SH-SY5Y (cell line): ENCODE results near the gene ZNF764.

Experiments
- GATA2 ChIP-seq: IDR thresholded peaks from 2 replicates; pipeline ENCODE4 v1.6.1; 2011; ENCODE audit warnings: mild to moderate bottlenecking, low read depth, low read length
- GATA3 ChIP-seq: IDR thresholded peaks from 2 replicates; pipeline ENCODE4 v1.6.1; 2011; ENCODE audit warnings: low read depth, mild to moderate bottlenecking, low read length, moderate library complexity

DNA sequence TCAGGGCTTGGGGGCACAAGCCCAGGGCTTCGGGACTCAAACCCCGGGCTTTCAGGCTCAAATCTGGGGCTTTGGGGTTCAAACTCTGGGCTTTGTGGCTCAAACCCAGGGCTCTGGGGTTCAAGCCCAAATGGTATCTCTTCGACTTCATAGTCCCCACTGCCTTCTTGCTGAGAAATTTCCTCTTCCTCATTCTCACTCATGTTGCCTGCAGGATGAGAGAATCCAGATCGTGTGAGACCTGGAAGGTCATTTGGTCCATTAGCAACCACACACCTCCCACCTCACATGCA, 32.4 kb downstream of the ZNF764 start:
- no peak for TF ChIP-seq GATA2
- no peak for TF ChIP-seq GATA3
